RWPE2 (cell line): ENCODE results near the gene FBXO36.

Source experiments
- ATAC-seq: fragments of 200-7000 bp; cut with Tn5 transposase; 3 replicates; pipeline ENCODE4 v1.9.1; 2021; ENCODE audit warnings: low read depth
- DNase-seq: peaks from one replicate; pipeline ENCODE4 v3.0.0-alpha.2; 2020; ENCODE audit warnings: low spot score
- H3K27ac ChIP-seq: fragments of 450-650 bp; 2 replicates; pipeline ENCODE4 v1.5.1; 2017; ENCODE audit warnings: mild to moderate bottlenecking; ENCODE audit not compliant: poor library complexity, severe bottlenecking
- H3K27me3 ChIP-seq: fragments of 250-450 bp; sonication (Bioruptor Pico); 2 replicates; pipeline ENCODE4 v1.5.1; 2021; ENCODE audit warnings: mild to moderate bottlenecking, moderate library complexity; ENCODE audit not compliant: insufficient read depth, poor library complexity, severe bottlenecking
- H3K36me3 ChIP-seq: fragments of 250-450 bp; sonication (Bioruptor Pico); 2 replicates; pipeline ENCODE4 v1.5.1; 2020; ENCODE audit warnings: low read depth, mild to moderate bottlenecking, moderate library complexity
- H3K4me1 ChIP-seq: fragments of 250-450 bp; sonication (Bioruptor Pico); 2 replicates; pipeline ENCODE4 v1.5.1; 2021; ENCODE audit warnings: mild to moderate bottlenecking, moderate library complexity; ENCODE audit not compliant: insufficient read depth, poor library complexity, severe bottlenecking
- H3K4me3 ChIP-seq: fragments of 250-450 bp; sonication (Bioruptor Pico); 2 replicates; pipeline ENCODE4 v1.5.1; 2021; ENCODE audit warnings: mild to moderate bottlenecking, moderate library complexity; ENCODE audit not compliant: severe bottlenecking
- H3K9me3 ChIP-seq: fragments of 250-450 bp; sonication (Bioruptor Pico); 2 replicates; pipeline ENCODE4 v1.5.1; 2021; ENCODE audit warnings: mild to moderate bottlenecking, moderate library complexity; ENCODE audit not compliant: severe bottlenecking
- TF ChIP-seq, protein P1 (sequence below): fragments of 450-650 bp; IDR thresholded peaks from one replicate; pipeline ENCODE4 v1.5.1; 2017; ENCODE audit warnings: mild to moderate bottlenecking, moderate library complexity; ENCODE audit not compliant: poor library complexity, severe bottlenecking

Gene FBXO36

DNA sequence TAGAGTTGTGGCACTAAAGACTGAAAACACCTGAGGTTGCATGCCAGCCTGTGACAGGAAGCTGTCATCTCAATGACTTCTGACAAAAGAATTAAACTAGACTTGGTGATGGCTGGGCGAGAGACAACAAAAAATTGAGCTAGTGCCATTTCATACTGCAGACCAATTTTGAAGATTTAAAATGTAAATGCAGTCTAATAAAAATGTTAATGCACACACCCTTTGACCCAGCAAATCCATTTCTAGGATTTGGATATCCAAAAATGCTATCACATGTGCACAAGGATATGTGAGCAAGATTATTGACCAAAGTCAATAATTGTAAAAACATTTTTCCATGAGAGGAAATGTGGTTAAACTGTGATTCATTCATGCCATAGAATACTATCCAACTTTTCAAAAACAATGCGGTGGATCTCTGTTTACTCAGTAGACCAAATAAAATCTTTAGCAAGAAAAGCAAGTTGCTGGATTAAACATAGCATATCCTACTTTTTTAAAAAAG lies 5.6 kb downstream of the FBXO36 start:
- peaks cover 17% of the 10 kb centered on the region for H3K4me1 ChIP-seq
- H3K36me3 ChIP-seq: no peaks in the 10 kb centered on the region
- no peak overlapping the region for H3K4me3 ChIP-seq
- DNase-seq (no peak), ATAC-seq (peak; percentile 81)
- H3K27ac ChIP-seq: peak overlapping the region; percentile 33
- TF ChIP-seq, protein P1, sequence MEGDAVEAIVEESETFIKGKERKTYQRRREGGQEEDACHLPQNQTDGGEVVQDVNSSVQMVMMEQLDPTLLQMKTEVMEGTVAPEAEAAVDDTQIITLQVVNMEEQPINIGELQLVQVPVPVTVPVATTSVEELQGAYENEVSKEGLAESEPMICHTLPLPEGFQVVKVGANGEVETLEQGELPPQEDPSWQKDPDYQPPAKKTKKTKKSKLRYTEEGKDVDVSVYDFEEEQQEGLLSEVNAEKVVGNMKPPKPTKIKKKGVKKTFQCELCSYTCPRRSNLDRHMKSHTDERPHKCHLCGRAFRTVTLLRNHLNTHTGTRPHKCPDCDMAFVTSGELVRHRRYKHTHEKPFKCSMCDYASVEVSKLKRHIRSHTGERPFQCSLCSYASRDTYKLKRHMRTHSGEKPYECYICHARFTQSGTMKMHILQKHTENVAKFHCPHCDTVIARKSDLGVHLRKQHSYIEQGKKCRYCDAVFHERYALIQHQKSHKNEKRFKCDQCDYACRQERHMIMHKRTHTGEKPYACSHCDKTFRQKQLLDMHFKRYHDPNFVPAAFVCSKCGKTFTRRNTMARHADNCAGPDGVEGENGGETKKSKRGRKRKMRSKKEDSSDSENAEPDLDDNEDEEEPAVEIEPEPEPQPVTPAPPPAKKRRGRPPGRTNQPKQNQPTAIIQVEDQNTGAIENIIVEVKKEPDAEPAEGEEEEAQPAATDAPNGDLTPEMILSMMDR: no peak
- no peaks in the 10 kb centered on the region for H3K27me3 ChIP-seq
- H3K9me3 ChIP-seq: no peaks in the 10 kb centered on the region

DNA sequence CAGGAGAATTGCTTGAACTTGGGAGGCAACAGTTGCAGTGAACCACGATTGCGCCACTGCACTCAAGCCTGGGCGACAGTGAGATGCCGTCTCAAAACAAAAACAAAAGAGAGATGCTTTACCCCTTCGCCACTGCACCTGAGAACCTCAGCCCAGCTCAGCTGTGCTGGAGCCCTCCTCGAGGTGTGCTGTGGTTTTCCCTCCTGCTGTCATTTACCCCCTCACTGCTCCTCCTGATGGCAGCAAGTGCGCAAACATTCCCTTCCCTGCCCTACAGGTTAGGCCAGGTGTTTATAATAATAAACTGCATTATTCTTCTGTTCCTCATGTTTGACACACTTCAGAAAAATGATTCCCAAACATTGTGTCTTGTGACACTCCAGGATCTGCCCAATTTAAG lies 8.4 kb downstream of the FBXO36 start:
- Histone ChIP-seq H3K4me3 (no peak overlapping the region), H3K4me1 (peaks cover 17% of the 10 kb centered on the region), H3K27ac (no peak overlapping the region), H3K36me3 (no peaks in the 10 kb centered on the region), H3K9me3 (no peaks in the 10 kb centered on the region), H3K27me3 (no peaks in the 10 kb centered on the region)
- ATAC-seq (no peak), DNase-seq (no peak)
- TF ChIP-seq, protein P1: no peak

DNA sequence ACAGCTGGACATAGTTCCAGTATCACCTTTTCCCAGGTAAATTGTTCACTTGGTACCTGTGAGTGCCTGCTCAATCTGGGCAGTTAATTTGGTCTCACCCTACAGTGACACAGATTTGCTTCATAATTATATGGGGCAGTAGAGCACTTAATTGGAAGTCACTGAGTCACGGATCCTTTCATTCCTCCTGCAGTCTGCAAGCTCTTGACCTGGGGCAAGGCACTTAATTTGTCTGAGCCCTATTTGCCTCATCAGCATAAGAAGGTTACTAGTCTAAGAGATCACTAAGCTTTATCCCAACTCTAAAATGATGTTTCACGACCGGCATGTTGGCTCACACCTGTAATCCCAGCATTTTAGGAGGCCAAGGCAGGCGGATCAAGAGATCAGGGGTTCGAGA lies 8.9 kb downstream of the FBXO36 start:
- Histone ChIP-seq H3K4me3 (no peak overlapping the region), H3K4me1 (peaks cover 17% of the 10 kb centered on the region), H3K36me3 (no peaks in the 10 kb centered on the region), H3K9me3 (no peaks in the 10 kb centered on the region), H3K27me3 (no peaks in the 10 kb centered on the region), H3K27ac (no peak overlapping the region)
- DNase-seq: no peak
- no peak for ATAC-seq
- TF ChIP-seq, protein P1: no peak

DNA sequence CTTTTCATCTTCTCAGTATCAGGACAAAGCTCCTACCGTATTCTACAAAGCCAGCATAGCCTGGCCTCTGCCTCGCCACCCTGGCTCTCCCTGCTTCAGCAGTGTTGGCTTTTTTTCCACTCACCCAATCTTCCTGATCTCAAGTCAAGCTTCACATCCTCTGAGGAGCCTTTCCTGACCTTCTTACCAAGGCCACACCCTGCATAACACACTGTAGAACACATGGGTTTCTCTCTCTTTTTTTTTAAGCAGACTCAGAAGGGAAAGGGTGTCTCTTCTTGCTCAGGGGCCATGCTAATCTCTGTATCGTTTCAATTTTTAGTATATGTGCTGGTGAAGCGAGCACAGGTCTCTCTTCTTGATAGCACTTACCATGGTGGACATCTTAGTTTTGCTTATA lies 15.2 kb downstream of the FBXO36 start:
- H3K9me3 ChIP-seq: no peaks in the 10 kb centered on the region
- H3K4me1 ChIP-seq: no peaks in the 10 kb centered on the region
- TF ChIP-seq, protein P1: no peak
- H3K36me3 ChIP-seq: no peaks in the 10 kb centered on the region
- no peaks in the 10 kb centered on the region for H3K27me3 ChIP-seq
- DNase-seq (no peak), ATAC-seq (no peak)
- H3K4me3 ChIP-seq: no peak overlapping the region
- H3K27ac ChIP-seq: no peak overlapping the region

DNA sequence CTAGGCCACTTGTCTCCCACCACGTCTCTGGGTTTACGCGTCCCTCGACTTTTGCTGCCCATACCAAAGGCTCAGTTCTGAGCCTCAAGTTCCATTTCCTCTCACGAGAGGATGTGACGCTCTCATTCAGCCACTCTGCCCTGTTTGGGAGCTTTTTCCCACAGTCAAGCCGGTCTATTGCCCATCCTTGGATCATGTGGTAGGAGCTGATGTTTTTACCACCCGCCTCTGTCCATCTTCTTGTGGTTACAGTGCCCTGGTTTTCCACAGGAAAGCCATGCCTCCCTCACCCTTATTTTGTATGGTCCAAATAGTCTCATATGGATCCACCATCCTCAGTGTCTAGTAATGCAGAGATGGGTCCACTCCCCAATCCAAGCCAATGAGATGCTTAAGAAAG lies 20.4 kb downstream of the FBXO36 start:
- H3K27ac ChIP-seq: no peak overlapping the region
- H3K9me3 ChIP-seq: no peaks in the 10 kb centered on the region
- H3K4me1 ChIP-seq: no peaks in the 10 kb centered on the region
- DNase-seq (no peak), ATAC-seq (no peak)
- H3K4me3 ChIP-seq: no peak overlapping the region
- H3K36me3 ChIP-seq: no peaks in the 10 kb centered on the region
- TF ChIP-seq, protein P1: no peak
- no peaks in the 10 kb centered on the region for H3K27me3 ChIP-seq
